ENCODE data around the gene CHRND. TPM values are rescaled to one million over a fixed set of nuclear protein-coding genes. Genes with fewer than 3 reads are reported as not detected.

CHRND gene
- total and polyA plus RNA-seq, 8 donors: 0.07 to 0.22 (median 0.12) TPM; not detected in 5

DNA sequence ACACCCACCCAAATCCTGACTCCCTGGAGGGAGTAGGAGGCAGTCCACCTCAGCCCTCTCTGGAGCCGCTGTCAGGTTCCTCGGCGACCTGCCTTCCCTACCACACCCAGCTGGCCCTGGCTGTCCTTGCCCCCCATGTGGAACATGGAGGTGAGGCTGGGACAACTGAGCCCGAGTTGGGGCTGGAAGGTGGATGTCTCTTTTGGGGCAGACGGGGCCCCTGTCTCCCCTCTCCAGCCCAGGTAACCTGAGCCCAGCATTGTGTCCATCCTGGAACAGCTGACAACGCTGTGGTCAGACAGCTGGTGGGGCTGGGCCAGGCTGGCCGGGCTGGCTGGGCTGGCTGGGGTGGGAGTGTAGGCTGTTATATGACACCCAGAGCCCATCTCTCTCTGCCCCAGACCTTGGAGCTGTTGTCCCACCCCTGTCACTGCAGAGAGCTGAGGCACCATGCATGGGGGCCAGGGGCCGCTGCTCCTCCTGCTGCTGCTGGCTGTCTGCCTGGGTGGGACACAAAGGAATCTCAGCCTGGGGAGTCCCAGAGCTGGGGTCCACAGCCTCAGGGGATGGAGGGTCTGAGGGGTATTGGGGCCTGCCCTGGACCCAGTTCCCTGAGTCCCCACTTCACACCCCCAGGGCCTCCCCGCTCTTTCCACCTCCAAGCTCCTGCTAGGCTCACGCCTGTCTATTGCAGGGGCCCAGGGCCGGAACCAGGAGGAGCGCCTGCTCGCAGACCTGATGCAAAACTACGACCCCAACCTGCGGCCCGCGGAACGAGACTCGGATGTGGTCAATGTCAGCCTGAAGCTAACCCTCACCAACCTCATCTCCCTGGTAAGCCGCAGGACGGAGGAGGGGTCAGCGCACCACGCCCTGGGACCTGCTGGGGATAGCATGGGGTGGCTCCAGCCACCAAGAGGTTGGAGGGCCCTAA is 13.6 kb downstream of the CHRND start, which contains the start of gene CHRNG:
Gene CHRNG, plus strand, starts transcription at position 395 of the 934 bp plus-strand sequence. Its CDS starts 56 bp downstream, at position 451.
- no peaks in the 10 kb centered on the region for H3K36me3 ChIP-seq
- no peaks in the 10 kb centered on the region for H3K9me3 ChIP-seq
- H3K4me1 ChIP-seq: no peaks in the 10 kb centered on the region
- H3K4me3 ChIP-seq: no peak within 1 kb of the TSS
- no peak within 1 kb of the TSS for H3K27ac ChIP-seq
- intact Hi-C loops (cut with DNase I): no loop called here
- 60 to 61% methylated on average over 23 of the region's 23 CpGs for WGBS, 2 donors
- no peak for ATAC-seq
- peak in 2 of 6 donors; percentile 11 to 70 for DNase-seq
- H3K27me3 ChIP-seq: no peaks in the 10 kb centered on the region
- no peak for FAIRE-seq
- TF ChIP-seq, protein P1, sequence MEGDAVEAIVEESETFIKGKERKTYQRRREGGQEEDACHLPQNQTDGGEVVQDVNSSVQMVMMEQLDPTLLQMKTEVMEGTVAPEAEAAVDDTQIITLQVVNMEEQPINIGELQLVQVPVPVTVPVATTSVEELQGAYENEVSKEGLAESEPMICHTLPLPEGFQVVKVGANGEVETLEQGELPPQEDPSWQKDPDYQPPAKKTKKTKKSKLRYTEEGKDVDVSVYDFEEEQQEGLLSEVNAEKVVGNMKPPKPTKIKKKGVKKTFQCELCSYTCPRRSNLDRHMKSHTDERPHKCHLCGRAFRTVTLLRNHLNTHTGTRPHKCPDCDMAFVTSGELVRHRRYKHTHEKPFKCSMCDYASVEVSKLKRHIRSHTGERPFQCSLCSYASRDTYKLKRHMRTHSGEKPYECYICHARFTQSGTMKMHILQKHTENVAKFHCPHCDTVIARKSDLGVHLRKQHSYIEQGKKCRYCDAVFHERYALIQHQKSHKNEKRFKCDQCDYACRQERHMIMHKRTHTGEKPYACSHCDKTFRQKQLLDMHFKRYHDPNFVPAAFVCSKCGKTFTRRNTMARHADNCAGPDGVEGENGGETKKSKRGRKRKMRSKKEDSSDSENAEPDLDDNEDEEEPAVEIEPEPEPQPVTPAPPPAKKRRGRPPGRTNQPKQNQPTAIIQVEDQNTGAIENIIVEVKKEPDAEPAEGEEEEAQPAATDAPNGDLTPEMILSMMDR (IDR thresholded peaks at IDR 0.05): no peak

DNA sequence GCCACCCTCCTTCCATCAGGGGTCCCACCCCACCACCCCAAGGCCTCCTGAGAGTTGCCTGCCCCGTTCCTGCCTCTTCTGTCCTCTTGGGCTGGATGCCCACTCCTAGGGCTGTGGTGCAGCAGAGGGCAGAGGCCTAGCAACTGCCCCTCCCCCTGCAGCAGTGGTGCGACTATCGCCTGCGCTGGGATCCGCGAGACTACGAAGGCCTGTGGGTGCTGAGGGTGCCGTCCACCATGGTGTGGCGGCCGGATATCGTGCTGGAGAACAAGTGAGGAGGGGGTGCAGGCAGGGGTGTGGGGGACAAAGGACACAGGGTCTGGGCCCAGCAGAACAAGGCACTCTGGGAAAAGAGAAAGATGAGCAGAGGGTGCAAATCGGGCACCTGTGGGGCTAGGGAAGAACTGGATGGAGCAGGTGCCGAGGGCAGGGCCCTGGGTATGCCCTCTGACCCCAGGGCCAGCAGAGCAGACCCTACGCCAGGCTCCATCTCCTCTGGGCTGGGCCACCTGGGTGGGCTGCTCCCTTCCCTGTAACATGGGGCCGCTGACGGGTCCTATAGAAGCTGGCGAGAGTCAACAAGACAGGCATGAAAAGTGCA is 14.6 kb downstream of the CHRND start:
- ATAC-seq (no peak), FAIRE-seq (no peak), DNase-seq (peak in 1 of 6 donors; percentile 68)
- WGBS, 2 donors: 78 to 81% methylated on average over 17 of the region's 17 CpGs
- intact Hi-C loops (cut with DNase I): no loop called here
- Histone ChIP-seq H3K27me3 (no peaks in the 10 kb centered on the region), H3K9me3 (no peaks in the 10 kb centered on the region), H3K27ac (no peak overlapping the region), H3K4me3 (no peak overlapping the region), H3K4me1 (no peaks in the 10 kb centered on the region), H3K36me3 (no peaks in the 10 kb centered on the region)
- TF ChIP-seq, protein P1 (IDR thresholded peaks at IDR 0.05): no peak

DNA sequence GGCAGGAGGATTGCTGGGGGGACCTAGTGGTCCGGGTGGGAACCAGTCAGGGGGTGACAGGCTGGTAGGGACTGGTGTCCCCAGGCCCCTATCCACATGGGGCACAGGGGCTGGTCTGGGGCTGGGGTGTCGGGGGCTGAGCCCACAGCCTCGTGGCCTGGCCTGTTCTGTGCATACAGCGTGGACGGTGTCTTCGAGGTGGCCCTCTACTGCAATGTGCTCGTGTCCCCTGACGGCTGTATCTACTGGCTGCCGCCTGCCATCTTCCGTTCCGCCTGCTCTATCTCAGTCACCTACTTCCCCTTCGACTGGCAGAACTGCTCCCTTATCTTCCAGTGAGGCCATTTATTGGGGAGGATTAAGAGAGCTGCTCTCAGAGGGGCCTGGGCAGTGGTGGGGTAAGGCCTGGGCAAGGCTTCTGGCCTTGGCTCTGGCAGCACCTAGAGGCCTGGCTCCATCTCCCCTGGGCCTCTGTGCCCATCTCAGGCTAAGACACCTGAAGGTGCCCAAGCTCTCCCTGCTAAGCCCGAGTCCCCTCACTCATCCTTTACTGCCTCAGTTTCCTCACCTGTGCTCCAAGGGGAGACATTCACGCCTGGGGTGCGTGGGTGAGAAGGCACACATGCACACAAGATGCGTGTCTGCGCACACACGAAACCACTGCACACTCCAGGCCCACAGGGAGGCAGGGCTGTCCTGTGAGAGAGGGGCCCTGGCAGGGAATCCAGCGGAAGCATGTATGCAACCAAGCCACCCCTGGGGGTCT is 15.4 kb downstream of the CHRND start:
- H3K27ac ChIP-seq: no peak overlapping the region
- intact Hi-C loops (cut with DNase I): no loop called here
- WGBS, 2 donors: 66 to 73% methylated on average over 19 of the region's 19 CpGs
- no peak for ATAC-seq
- H3K9me3 ChIP-seq: no peaks in the 10 kb centered on the region
- peak in 1 of 6 donors; percentile 55 for DNase-seq
- FAIRE-seq: no peak
- no peaks in the 10 kb centered on the region for H3K4me1 ChIP-seq
- TF ChIP-seq, protein P1 (IDR thresholded peaks at IDR 0.05): no peak
- H3K27me3 ChIP-seq: no peaks in the 10 kb centered on the region
- no peak overlapping the region for H3K4me3 ChIP-seq
- H3K36me3 ChIP-seq: no peaks in the 10 kb centered on the region

DNA sequence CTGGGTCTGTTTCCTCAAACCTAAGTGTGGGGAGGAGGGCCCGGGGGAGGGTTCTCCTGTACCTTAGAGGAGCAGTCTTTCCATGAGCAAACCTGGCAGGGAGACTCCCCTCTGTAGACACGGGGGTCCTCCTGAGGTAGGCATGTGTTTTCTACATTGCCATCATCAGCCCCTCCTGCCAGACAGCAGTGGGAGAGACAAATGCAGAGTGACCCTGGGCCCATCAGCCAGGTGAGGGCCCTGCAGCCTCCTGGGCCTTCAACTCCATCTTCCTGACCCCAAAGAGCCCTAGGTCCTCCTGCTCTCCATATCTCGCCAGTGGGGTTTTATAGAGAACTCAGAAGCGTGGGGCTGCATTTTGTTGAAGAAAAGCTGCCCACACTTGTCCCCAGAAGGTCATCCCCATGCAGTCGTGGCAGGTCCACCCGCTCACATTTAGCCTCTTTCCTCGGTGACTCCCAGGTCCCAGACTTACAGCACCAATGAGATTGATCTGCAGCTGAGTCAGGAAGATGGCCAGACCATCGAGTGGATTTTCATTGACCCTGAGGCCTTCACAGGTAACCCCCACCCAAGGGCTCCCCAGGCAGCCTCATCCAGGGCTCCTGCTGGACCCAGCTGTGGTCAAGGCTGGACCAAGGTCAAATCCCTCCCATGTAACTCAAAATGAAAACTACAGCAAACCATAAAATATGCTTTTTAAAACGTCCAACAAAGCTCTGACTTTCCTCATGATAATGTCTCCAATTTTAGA is 16.2 kb downstream of the CHRND start:
- no peak for ATAC-seq
- FAIRE-seq: no peak
- Histone ChIP-seq H3K27me3 (no peaks in the 10 kb centered on the region), H3K4me3 (no peak overlapping the region), H3K9me3 (no peaks in the 10 kb centered on the region), H3K4me1 (no peaks in the 10 kb centered on the region), H3K36me3 (no peaks in the 10 kb centered on the region), H3K27ac (no peak overlapping the region)
- DNase-seq: peak in 1 of 6 donors; percentile 35
- TF ChIP-seq, protein P1 (IDR thresholded peaks at IDR 0.05): no peak
- intact Hi-C loops (cut with DNase I): no loop called here
- WGBS, 2 donors: 50 to 61% methylated on average over 9 of the region's 9 CpGs

Data from pancreas (tissue), 10 donors.